ENCODE measurements around the gene EIF4EBP2. TPM values are rescaled to one million over a fixed set of nuclear protein-coding genes. Genes with fewer than 3 reads are reported as not detected.

The EIF4EBP2 gene
- total RNA-seq, 4 donors from 2014 or later = 68.4 to 87.9 (median 77.2) TPM

DNA sequence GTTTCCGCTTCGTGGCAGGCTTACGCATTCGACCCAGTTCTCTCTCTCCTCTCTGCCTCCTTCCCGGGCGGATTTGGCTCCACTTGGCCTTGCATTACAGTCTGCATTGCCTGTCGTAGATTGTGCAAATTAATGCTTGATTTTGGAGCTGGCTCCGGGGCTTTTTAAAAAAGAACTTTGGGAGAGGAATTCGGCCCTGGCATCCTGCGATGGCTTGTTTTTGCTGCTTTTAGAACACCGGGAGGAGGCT is 767 bp downstream of the EIF4EBP2 start:
- peak overlapping the region; percentile 95 to 99 (median 96) for H3K27ac ChIP-seq
- DNase-seq (ENCODE audit: low spot score in 2 of 2) = peak in 1 of 2 donors; percentile 33
- H3K4me1 ChIP-seq = peaks cover 0 to 44% (median 20%) of the 10 kb centered on the region in 4 donors
- peak overlapping the region; percentile 72 to 99 (median 90) for H3K4me3 ChIP-seq
- WGBS, 2 donors = 0 to 1% methylated on average over 10 to 11 of the region's 11 CpGs
- H3K27me3 ChIP-seq = no peaks in the 10 kb centered on the region
- no peaks in the 10 kb centered on the region for H3K36me3 ChIP-seq
- no peaks in the 10 kb centered on the region for H3K9me3 ChIP-seq
- TF ChIP-seq POLR2A (IDR thresholded peaks at IDR 0.05) (no peak), EP300 (IDR thresholded peaks at IDR 0.05) (no peak)
- TF ChIP-seq, protein P1, sequence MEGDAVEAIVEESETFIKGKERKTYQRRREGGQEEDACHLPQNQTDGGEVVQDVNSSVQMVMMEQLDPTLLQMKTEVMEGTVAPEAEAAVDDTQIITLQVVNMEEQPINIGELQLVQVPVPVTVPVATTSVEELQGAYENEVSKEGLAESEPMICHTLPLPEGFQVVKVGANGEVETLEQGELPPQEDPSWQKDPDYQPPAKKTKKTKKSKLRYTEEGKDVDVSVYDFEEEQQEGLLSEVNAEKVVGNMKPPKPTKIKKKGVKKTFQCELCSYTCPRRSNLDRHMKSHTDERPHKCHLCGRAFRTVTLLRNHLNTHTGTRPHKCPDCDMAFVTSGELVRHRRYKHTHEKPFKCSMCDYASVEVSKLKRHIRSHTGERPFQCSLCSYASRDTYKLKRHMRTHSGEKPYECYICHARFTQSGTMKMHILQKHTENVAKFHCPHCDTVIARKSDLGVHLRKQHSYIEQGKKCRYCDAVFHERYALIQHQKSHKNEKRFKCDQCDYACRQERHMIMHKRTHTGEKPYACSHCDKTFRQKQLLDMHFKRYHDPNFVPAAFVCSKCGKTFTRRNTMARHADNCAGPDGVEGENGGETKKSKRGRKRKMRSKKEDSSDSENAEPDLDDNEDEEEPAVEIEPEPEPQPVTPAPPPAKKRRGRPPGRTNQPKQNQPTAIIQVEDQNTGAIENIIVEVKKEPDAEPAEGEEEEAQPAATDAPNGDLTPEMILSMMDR (IDR thresholded peaks at IDR 0.05) = no peak

DNA sequence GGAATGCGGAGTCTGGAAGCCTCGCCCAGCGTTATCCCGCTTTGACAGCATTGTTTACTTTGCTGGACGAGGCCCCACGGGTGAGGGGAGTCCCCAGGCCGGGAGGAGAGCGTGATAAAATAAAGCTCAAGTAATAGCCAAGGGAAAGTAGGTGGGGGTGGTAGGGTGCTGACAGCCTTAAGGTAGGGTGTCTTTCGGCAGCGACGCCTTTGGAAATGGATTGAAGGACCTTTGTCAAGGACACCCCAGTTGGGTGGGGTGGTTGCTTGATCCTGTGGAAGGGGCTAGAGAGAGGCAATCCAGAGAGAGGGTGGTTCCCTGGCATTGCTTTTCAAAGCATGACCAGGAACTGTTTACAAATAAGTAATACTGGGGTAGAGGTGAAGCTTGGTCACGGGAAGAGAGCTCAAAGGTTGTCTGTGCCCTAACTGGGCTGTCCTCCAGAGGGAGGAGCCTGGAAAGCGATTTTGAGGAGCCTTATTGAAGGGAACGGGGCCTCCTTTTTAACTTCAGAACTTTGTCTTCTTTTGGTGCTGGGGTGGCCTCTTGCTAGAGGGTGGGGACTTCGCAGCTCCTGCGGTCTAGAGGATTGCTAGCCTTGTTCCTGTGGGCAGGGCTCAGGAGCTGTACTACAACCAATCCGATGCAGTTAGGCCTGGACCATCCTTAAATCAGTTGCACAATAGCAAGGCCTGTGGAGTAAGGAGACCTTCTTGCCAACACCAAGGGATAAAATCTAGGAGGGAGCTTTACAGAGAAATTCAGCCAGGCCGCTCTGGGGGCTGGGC is 1.3 kb downstream of the EIF4EBP2 start:
- TF ChIP-seq EP300 (IDR thresholded peaks at IDR 0.05) (peak; percentile 45 to 88), POLR2A (IDR thresholded peaks at IDR 0.05) (peak; percentile 60 to 72)
- TF ChIP-seq, protein P1 (IDR thresholded peaks at IDR 0.05) = no peak
- Histone ChIP-seq H3K36me3 (no peaks in the 10 kb centered on the region), H3K27ac (peak overlapping the region; percentile 95 to 99 (median 96)), H3K27me3 (no peaks in the 10 kb centered on the region), H3K9me3 (no peaks in the 10 kb centered on the region), H3K4me1 (peaks cover 0 to 49% (median 25%) of the 10 kb centered on the region in 4 donors), H3K4me3 (peak overlapping the region; percentile 72 to 99 (median 90))
- peak; percentile 70 to 88 for DNase-seq (ENCODE audit: low spot score in 2 of 2)
- 0 to 2% methylated on average over 18 of the region's 18 CpGs for WGBS, 2 donors

DNA sequence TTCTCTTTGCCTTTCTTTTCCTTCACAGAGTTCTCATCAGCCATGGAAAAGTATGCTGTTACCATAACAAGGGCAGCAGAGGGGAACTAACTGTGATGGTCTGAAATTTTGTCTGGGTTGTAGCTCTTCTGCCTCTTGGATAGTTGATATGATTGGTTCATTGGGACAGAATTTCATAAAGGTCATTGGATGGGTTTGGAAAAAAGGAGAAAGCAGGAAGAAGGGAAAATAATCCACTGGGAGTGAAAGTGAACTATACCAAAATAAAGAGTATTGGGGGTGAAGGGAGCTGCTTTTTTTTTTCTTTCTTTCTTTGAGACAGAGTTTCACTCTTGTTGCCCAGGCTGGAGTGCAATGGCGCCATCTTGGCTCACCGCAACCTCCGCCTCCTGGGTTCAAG is 5.8 kb downstream of the EIF4EBP2 start:
- Histone ChIP-seq H3K27me3 (no peaks in the 10 kb centered on the region), H3K27ac (no peak overlapping the region), H3K36me3 (no peaks in the 10 kb centered on the region), H3K4me1 (peaks cover 0 to 73% (median 28%) of the 10 kb centered on the region in 4 donors), H3K9me3 (no peaks in the 10 kb centered on the region), H3K4me3 (no peak overlapping the region)
- 92 to 97% methylated on average over 3 of the region's 3 CpGs for WGBS, 2 donors
- no peak for DNase-seq (ENCODE audit: low spot score in 2 of 2)
- no peak for TF ChIP-seq POLR2A (IDR thresholded peaks at IDR 0.05)

DNA sequence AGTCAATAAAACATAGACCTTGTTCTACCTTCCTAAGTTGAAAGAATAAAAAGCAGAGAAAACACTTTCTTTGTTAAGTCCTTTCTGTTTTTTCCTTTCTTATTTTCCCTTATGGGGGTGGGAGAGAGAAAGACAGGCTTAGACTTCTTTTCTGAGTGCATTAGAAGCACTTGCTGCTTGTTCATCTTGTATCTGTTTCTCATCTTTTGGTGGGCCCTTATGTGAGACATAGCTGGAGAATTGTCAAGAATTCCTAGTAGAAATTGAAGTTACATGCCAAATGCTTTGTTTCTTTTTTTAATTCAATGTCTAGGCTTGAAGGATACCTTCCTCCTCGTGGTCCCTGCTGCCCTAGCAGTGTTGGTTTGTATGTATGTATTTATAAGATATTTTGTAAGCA is 6.7 kb downstream of the EIF4EBP2 start:
- no peak for DNase-seq (ENCODE audit: low spot score in 2 of 2)
- TF ChIP-seq EP300 (IDR thresholded peaks at IDR 0.05) = no peak
- TF ChIP-seq, protein P1 (IDR thresholded peaks at IDR 0.05) = no peak
- no peak for TF ChIP-seq POLR2A (IDR thresholded peaks at IDR 0.05)
- H3K9me3 ChIP-seq = no peaks in the 10 kb centered on the region
- no peak overlapping the region for H3K4me3 ChIP-seq
- H3K4me1 ChIP-seq = peaks cover 0 to 75% (median 24%) of the 10 kb centered on the region in 4 donors
- 45 to 48% methylated on average over 1 of the region's 1 CpG for WGBS, 2 donors
- no peak overlapping the region for H3K27ac ChIP-seq
- no peaks in the 10 kb centered on the region for H3K27me3 ChIP-seq
- no peaks in the 10 kb centered on the region for H3K36me3 ChIP-seq

DNA sequence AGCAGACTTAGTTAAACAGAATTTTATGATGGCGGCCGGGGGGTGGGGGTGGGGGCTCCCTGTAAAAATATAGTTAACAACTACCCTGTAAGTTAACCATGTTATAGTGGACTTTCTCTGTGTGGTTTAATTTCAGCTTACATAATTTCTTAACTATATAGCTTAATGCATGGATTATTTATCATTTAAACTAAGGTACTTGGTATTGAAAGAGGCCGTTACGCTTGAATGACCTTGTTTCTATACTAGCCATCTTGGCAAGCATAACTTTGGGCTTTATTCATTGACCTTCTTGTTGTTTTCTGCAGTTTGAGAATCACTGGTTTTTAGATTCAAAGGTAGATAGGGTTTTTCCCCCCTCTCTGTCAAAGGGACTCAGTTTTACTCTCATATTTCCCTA is 8.4 kb downstream of the EIF4EBP2 start:
- Histone ChIP-seq H3K4me3 (no peak overlapping the region), H3K36me3 (no peaks in the 10 kb centered on the region), H3K9me3 (no peaks in the 10 kb centered on the region), H3K4me1 (peaks cover 0 to 63% (median 15%) of the 10 kb centered on the region in 4 donors), H3K27ac (no peak overlapping the region), H3K27me3 (no peaks in the 10 kb centered on the region)
- TF ChIP-seq EP300 (IDR thresholded peaks at IDR 0.05) = no peak
- TF ChIP-seq, protein P1 (IDR thresholded peaks at IDR 0.05) = no peak
- TF ChIP-seq POLR2A (IDR thresholded peaks at IDR 0.05) = no peak
- no peak for DNase-seq (ENCODE audit: low spot score in 2 of 2)
- 76 to 85% methylated on average over 4 of the region's 4 CpGs for WGBS, 2 donors

Measured in tibial nerve (tissue), 4 donors.